ENCODE results near the gene SLC12A7. TPM values are rescaled to one million over a fixed set of nuclear protein-coding genes. Genes with fewer than 3 reads are reported as not detected.

The SLC12A7 gene
- total RNA-seq, 1 experiment from 2014 or later: 6.3 TPM

DNA sequence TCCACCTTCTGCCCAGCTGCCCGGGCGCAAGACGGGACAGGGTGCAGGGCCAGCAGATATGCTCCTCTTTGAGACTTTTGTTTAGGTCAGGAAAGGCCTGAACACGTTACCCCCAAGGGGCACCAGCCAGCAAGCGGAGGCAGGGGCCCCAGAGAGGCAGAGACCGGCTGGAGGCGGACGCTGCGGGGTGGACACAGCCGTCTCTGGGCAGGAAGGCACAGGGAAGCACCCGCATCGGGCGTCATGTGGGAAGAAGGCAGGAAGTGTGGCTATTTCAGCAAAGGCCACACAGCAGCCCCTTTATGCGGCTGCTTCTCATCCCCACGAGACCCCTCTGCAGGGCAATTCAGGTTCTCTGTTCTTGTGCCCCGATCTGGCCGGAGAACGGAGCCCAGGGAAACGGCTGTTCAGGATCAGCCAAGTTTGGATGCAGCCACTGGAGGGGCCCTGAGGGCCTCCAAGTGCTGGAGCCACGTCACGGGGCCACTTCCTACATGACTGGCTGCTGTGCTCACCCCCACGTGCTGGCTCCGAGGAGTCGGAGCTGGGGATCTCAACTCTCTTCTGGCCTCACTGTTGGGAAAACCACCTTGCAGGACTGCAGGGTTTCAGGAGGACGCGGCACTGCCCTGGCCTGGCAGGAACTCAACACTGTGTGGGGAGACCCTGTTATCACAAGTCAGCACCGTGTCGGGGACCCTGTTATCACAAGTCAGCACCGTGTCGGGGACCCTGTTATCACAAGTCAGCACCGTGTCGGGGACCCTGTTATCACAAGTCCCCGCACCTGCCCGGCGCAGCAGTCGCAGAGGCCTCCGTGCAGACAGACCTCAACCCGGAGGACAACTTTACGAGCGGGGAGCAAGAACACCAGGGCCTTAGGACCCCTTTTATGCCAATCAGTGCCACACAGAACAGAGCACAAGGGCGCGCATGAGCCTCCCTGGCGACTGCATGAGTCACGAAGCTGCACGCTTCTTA, 44.4 kb downstream of the SLC12A7 start:
- ChIA-PET CTCF (no interaction called here), POLR2A (no interaction called here)
- no peak overlapping the region for H3K4me3 Mint-ChIP-seq (ENCODE audit: unreplicated experiment)
- DNase-seq (ENCODE audit: unreplicated experiment): no peak
- no TSS peak for BruUV-seq (replicated peaks)
- H3K9me3 Mint-ChIP-seq (ENCODE audit: unreplicated experiment): no peaks in the 10 kb centered on the region
- no peaks in the 10 kb centered on the region for H3K27me3 Mint-ChIP-seq (ENCODE audit: insufficient read depth, unreplicated experiment)
- intact Hi-C loops (cut with micrococcal nuclease): no loop called here
- H3K27ac Mint-ChIP-seq (ENCODE audit: low read depth, unreplicated experiment): no peak overlapping the region
- no peaks in the 10 kb centered on the region for H3K36me3 Mint-ChIP-seq (ENCODE audit: insufficient read depth, unreplicated experiment)
- no peaks in the 10 kb centered on the region for H3K4me1 Mint-ChIP-seq (ENCODE audit: insufficient read depth, unreplicated experiment)
- TF ChIP-seq, protein P1, sequence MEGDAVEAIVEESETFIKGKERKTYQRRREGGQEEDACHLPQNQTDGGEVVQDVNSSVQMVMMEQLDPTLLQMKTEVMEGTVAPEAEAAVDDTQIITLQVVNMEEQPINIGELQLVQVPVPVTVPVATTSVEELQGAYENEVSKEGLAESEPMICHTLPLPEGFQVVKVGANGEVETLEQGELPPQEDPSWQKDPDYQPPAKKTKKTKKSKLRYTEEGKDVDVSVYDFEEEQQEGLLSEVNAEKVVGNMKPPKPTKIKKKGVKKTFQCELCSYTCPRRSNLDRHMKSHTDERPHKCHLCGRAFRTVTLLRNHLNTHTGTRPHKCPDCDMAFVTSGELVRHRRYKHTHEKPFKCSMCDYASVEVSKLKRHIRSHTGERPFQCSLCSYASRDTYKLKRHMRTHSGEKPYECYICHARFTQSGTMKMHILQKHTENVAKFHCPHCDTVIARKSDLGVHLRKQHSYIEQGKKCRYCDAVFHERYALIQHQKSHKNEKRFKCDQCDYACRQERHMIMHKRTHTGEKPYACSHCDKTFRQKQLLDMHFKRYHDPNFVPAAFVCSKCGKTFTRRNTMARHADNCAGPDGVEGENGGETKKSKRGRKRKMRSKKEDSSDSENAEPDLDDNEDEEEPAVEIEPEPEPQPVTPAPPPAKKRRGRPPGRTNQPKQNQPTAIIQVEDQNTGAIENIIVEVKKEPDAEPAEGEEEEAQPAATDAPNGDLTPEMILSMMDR (IDR thresholded peaks at IDR 0.05; ENCODE audit: unreplicated experiment): no peak

DNA sequence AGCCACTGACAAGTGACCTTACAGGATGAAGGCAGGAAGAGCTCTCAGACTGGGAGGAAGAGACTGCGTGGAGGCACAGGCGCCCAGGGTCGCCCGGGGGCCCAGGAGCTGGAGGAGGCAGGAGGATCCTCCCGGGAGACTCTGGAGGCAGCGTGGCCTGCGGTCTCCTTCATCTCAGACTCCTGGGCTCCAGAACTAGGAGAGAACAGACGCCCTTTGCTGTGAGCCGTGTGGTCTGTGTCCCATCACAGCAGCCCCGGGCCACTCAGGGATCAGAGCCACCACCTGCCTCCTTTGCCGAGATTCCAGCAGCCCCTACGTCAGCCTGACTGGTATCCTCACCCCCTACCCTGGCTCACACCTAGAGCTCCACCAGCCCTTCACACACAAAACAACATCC, 45.2 kb downstream of the SLC12A7 start:
- Mint-ChIP-seq H3K36me3 (ENCODE audit: insufficient read depth, unreplicated experiment) (no peaks in the 10 kb centered on the region), H3K4me1 (ENCODE audit: insufficient read depth, unreplicated experiment) (no peaks in the 10 kb centered on the region)

DNA sequence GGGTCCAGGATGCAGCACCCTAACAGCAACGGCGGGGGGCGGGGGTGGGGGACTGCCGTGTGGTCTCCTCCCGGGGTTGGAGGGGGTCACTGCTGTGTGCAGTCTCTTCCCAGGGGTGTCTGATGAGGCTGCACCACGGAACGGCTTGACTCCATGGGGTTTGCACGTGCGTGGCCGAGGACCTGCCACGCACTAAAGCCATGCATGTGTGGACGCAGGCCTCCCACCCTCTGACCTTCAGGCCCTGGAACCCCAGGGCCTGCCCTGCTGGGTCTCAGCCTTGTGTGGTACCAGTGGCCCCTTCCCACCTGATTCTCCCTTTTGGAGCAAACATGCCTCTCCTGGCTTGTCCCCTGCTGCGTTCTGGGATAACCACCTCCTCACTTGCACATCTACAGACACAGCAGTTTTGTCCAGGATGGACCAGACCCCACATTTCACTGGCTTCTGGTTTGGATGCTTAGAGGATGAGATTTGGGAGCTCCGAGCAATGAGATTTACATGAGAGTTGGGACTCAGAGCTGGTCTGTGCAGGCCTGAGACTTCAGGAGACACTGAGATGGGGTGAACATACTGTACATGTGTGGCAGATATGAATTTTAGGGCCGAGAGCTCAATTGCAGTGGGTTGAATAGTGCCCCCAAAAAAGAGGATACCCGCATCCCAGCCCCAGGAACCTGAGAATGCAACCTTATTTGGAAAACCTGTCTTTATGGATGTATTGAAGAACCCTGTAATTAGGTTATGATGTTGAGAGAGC, 45.8 kb downstream of the SLC12A7 start:
- no peaks in the 10 kb centered on the region for H3K36me3 Mint-ChIP-seq (ENCODE audit: insufficient read depth, unreplicated experiment)
- no TSS peak for BruUV-seq (replicated peaks)
- TF ChIP-seq, protein P1 (IDR thresholded peaks at IDR 0.05; ENCODE audit: unreplicated experiment): no peak
- ChIA-PET POLR2A (interaction anchor here (0.5 kb wide), 1 partner anchor 99 kb away, joined by 5 read pairs; no protein-coding TSS in a partner anchor), CTCF (no interaction called here)
- no peaks in the 10 kb centered on the region for H3K4me1 Mint-ChIP-seq (ENCODE audit: insufficient read depth, unreplicated experiment)
- intact Hi-C loops (cut with micrococcal nuclease): no loop called here
- H3K9me3 Mint-ChIP-seq (ENCODE audit: unreplicated experiment): no peaks in the 10 kb centered on the region
- H3K27me3 Mint-ChIP-seq (ENCODE audit: insufficient read depth, unreplicated experiment): no peaks in the 10 kb centered on the region
- DNase-seq (ENCODE audit: unreplicated experiment): no peak
- H3K27ac Mint-ChIP-seq (ENCODE audit: low read depth, unreplicated experiment): no peak overlapping the region
- H3K4me3 Mint-ChIP-seq (ENCODE audit: unreplicated experiment): no peak overlapping the region

More for the DNA sequence above, 45.2 kb downstream of the SLC12A7 start:
- POLR2A ChIA-PET: no interaction called here
- no peaks in the 10 kb centered on the region for H3K9me3 Mint-ChIP-seq (ENCODE audit: unreplicated experiment)
- DNase-seq (ENCODE audit: unreplicated experiment): no peak
- no peak overlapping the region for H3K27ac Mint-ChIP-seq (ENCODE audit: low read depth, unreplicated experiment)
- CTCF ChIA-PET: no interaction called here
- TF ChIP-seq, protein P1 (IDR thresholded peaks at IDR 0.05; ENCODE audit: unreplicated experiment): no peak
- BruUV-seq (replicated peaks): no TSS peak
- intact Hi-C loops (cut with micrococcal nuclease): no loop called here
- no peak overlapping the region for H3K4me3 Mint-ChIP-seq (ENCODE audit: unreplicated experiment)
- H3K27me3 Mint-ChIP-seq (ENCODE audit: insufficient read depth, unreplicated experiment): no peaks in the 10 kb centered on the region

DNA sequence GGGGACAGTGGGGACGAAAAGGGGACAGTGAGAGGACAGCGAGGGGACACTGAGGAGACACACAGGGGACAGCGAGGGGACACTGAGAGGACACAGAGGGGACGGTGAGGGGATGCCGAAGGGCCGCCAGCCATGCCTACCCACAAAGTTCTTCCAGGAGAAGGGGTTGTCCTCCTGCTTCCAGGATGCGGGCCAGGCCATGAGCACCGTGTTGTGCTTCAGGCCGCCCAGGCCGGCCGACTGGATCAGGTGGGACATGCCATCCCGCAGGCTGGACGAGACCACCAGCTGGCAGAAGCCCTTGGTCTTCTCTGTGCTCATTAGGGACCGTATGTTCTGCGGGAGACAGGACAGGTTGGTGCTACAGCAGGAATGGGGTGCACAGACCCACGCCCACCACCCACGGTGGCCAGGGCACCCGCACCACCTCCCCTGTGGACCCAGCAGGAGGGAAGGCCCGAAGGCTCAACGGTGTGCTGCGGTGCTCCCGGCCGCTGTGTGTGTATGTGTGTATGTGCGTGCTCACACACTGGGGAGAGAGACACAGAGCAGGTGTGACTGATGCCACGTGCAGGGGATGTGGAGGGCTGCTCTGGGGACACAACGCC, 46.6 kb downstream of the SLC12A7 start:
- CTCF ChIA-PET: no interaction called here
- H3K27ac Mint-ChIP-seq (ENCODE audit: low read depth, unreplicated experiment): no peak overlapping the region
- H3K4me3 Mint-ChIP-seq (ENCODE audit: unreplicated experiment): no peak overlapping the region

More for the DNA sequence above, 46.6 kb downstream of the SLC12A7 start:
- Mint-ChIP-seq H3K27me3 (ENCODE audit: insufficient read depth, unreplicated experiment) (no peaks in the 10 kb centered on the region), H3K4me1 (ENCODE audit: insufficient read depth, unreplicated experiment) (no peaks in the 10 kb centered on the region), H3K9me3 (ENCODE audit: unreplicated experiment) (no peaks in the 10 kb centered on the region), H3K36me3 (ENCODE audit: insufficient read depth, unreplicated experiment) (no peaks in the 10 kb centered on the region)
- intact Hi-C loops (cut with micrococcal nuclease): no loop called here
- BruUV-seq (replicated peaks): no TSS peak
- POLR2A ChIA-PET: no interaction called here
- TF ChIP-seq, protein P1 (IDR thresholded peaks at IDR 0.05; ENCODE audit: unreplicated experiment): no peak
- DNase-seq (ENCODE audit: unreplicated experiment): no peak

Measured in MCF 10A (cell line).